Fibroblast of lung (primary cell): ENCODE measurements around the gene LCN15. TPM values are rescaled to one million over a fixed set of nuclear protein-coding genes. Genes with fewer than 3 reads are reported as not detected.

ENCODE experiments used
- DNase-seq, 2 donors: peaks; one replicate each; pipeline versions ENCODE4 v3.0.0 to v3.0.0-alpha.2; 2010; ENCODE audit warnings: low read depth in 2 of 2
- H2AFZ ChIP-seq: 2 replicates; pipeline ENCODE4 v1.5.1; 2012; ENCODE audit warnings: low read length, control low read depth, inconsistent platforms
- H3K27ac ChIP-seq: 2 replicates; pipeline ENCODE4 v1.5.1; 2011; ENCODE audit warnings: low read length, control low read depth; ENCODE audit not compliant: insufficient read depth
- H3K27me3 ChIP-seq: 2 replicates; pipeline ENCODE4 v1.5.1; 2011; ENCODE audit warnings: mild to moderate bottlenecking, low read length; ENCODE audit not compliant: control insufficient read depth, insufficient read depth
- H3K36me3 ChIP-seq: 2 replicates; pipeline ENCODE4 v1.5.1; 2011; ENCODE audit warnings: low read length; ENCODE audit not compliant: control insufficient read depth, insufficient read depth
- H3K4me1 ChIP-seq: 2 replicates; pipeline ENCODE4 v1.5.1; 2011; ENCODE audit warnings: low read length; ENCODE audit not compliant: control insufficient read depth, insufficient read depth; ENCODE audit errors: extremely low read depth
- H3K4me2 ChIP-seq: 2 replicates; pipeline ENCODE4 v1.5.1; 2011; ENCODE audit warnings: low read length, control low read depth; ENCODE audit not compliant: insufficient read depth; ENCODE audit errors: extremely low read depth
- H3K4me3 ChIP-seq, 4 experiments: fragments of 200-600 bp in 1 of 4; sonication (generic) in 1 of 4; replicated peaks in 1 of 4; 2 replicates each; pipeline ENCODE4 v1.5.1; 2011 to 2016; ENCODE audit warnings: low read length in 4 of 4, low read depth in 3 of 4, mild to moderate bottlenecking in 3 of 4, control low read depth in 2 of 4, inconsistent platforms in 1 of 4, mixed read lengths in 1 of 4; ENCODE audit not compliant: insufficient read depth in 1 of 4; ENCODE audit errors: control extremely low read depth in 1 of 4
- H3K79me2 ChIP-seq: 2 replicates; pipeline ENCODE4 v1.5.1; 2012; ENCODE audit warnings: mild to moderate bottlenecking, low read length, inconsistent platforms; ENCODE audit not compliant: control insufficient read depth, insufficient read depth
- H3K9ac ChIP-seq: 2 replicates; pipeline ENCODE4 v1.5.1; 2011; ENCODE audit warnings: mild to moderate bottlenecking, low read length, control low read depth; ENCODE audit not compliant: insufficient read depth
- H3K9me3 ChIP-seq: 2 replicates; pipeline ENCODE4 v1.5.1; 2012; ENCODE audit warnings: low read depth, low read length; ENCODE audit not compliant: control insufficient read depth, insufficient read depth
- H4K20me1 ChIP-seq: 2 replicates; pipeline ENCODE4 v1.5.1; 2011; ENCODE audit warnings: low read length; ENCODE audit not compliant: control insufficient read depth, insufficient read depth; ENCODE audit errors: extremely low read depth
- CTCF ChIP-seq, 2 donors: IDR thresholded peaks in 1 of 2; conservative IDR thresholded peaks in 1 of 2; 1 replicate in 1 of 2; 2 replicates in 1 of 2; pipeline ENCODE4 v1.5.1; 2011 to 2012; ENCODE audit warnings: low read length in 2 of 2, control low read depth in 1 of 2, inconsistent platforms in 1 of 2, low read depth in 1 of 2, mild to moderate bottlenecking in 1 of 2
- EZH2 ChIP-seq: IDR thresholded peaks from 2 replicates; pipeline ENCODE4 v1.5.1; 2012; ENCODE audit warnings: low read length, control low read depth, mild to moderate bottlenecking; ENCODE audit errors: missing control alignments
- polyA plus RNA-seq, 2 donors: library from polyadenylated mRNA; depleted of rRNA in 1 of 2; stranded (reverse) in 1 of 2; unstranded in 1 of 2; fragments of >200 nt; gene quantifications; 2 replicates each; pipeline ENCODE4 v1.2.1, GENCODE V29; 2011 to 2012; ENCODE audit warnings: missing spikeins in 1 of 2
- total RNA-seq: library from RNA; depleted of rRNA; stranded (reverse); fragments of >200 nt; gene quantifications from 2 replicates; pipeline ENCODE4 v1.2.1, GENCODE V29; 2014

Gene LCN15
- total and polyA plus RNA-seq, 2 donors (not counting 1 experiment from before 2014, with no cell fraction given) = not detected

- TF ChIP-seq CTCF (conservative IDR thresholded peaks at IDR 0.05 in 1 of 2, IDR thresholded peaks at IDR 0.05 in 1 of 2; ENCODE audit: low read depth in 1 of 2, low read length in 2 of 2) = no peak
- TF ChIP-seq EZH2 = no peak
- no peaks in the 10 kb centered on the region for H4K20me1 ChIP-seq
- no peak for DNase-seq
- no peak overlapping the region for H2AFZ ChIP-seq
- no peak overlapping the region for H3K9ac ChIP-seq
- no peak overlapping the region for H3K27ac ChIP-seq
- peaks cover 16% of the 10 kb centered on the region for H3K4me1 ChIP-seq
- peaks cover 25% of the 10 kb centered on the region for H3K79me2 ChIP-seq
- H3K27me3 ChIP-seq = no peaks in the 10 kb centered on the region
- peaks cover 26% of the 10 kb centered on the region for H3K36me3 ChIP-seq
- no peak overlapping the region for H3K4me2 ChIP-seq
- H3K4me3 ChIP-seq = no peak overlapping the region
- no peaks in the 10 kb centered on the region for H3K9me3 ChIP-seq
Observed at GRCh38 chr9:136722093-136722968, 42.0 kb downstream of the LCN15 start.

GRCh38 chr9:136721339-136722092, 42.8 kb downstream of the LCN15 start:
- Histone ChIP-seq H3K79me2 (peaks cover 16% of the 10 kb centered on the region), H3K36me3 (peaks cover 26% of the 10 kb centered on the region), H2AFZ (no peak overlapping the region), H4K20me1 (no peaks in the 10 kb centered on the region), H3K27me3 (no peaks in the 10 kb centered on the region), H3K4me3 (no peak overlapping the region), H3K27ac (no peak overlapping the region), H3K4me2 (no peak overlapping the region), H3K9me3 (no peaks in the 10 kb centered on the region), H3K9ac (no peak overlapping the region), H3K4me1 (peaks cover 13% of the 10 kb centered on the region)
- peak; percentile 68 to 87 for DNase-seq
- TF ChIP-seq CTCF (conservative IDR thresholded peaks at IDR 0.05 in 1 of 2, IDR thresholded peaks at IDR 0.05 in 1 of 2; ENCODE audit: low read depth in 1 of 2, low read length in 2 of 2) (no peak), EZH2 (no peak)

- peaks cover 10% of the 10 kb centered on the region for H3K79me2 ChIP-seq
- no peak overlapping the region for H3K4me3 ChIP-seq
- H3K9ac ChIP-seq = no peak overlapping the region
- H2AFZ ChIP-seq = no peak overlapping the region
- peaks cover 7% of the 10 kb centered on the region for H3K4me1 ChIP-seq
- no peaks in the 10 kb centered on the region for H4K20me1 ChIP-seq
- H3K9me3 ChIP-seq = no peaks in the 10 kb centered on the region
- H3K27me3 ChIP-seq = no peaks in the 10 kb centered on the region
- no peak for DNase-seq
- H3K27ac ChIP-seq = no peak overlapping the region
- H3K36me3 ChIP-seq = peaks cover 24% of the 10 kb centered on the region
- TF ChIP-seq EZH2 (no peak), CTCF (conservative IDR thresholded peaks at IDR 0.05 in 1 of 2, IDR thresholded peaks at IDR 0.05 in 1 of 2; ENCODE audit: low read depth in 1 of 2, low read length in 2 of 2) (no peak)
- H3K4me2 ChIP-seq = no peak overlapping the region
Observed at GRCh38 chr9:136720898-136721338, 43.4 kb downstream of the LCN15 start.
